Measurements from ENCODE around the gene TAF15.

GRCh38 chr17:35796942-35797341, 12.3 kb upstream of the TAF15 start:
- TF ChIP-seq EZH2phosphoT487 (IDR thresholded peaks at IDR 0.05; ENCODE audit: insufficient read depth, low read depth), result no peak
- no peak for TF ChIP-seq EZH2 (IDR thresholded peaks at IDR 0.05; ENCODE audit: insufficient read depth, poor library complexity, severe bottlenecking)
